SK-N-SH (cell line): ENCODE data around the gene WNT5A.

ENCODE experiments used
- EP300 ChIP-seq, 2 experiments: IDR thresholded peaks; 2 replicates each; pipeline versions ENCODE4 v1.4.0 to v1.6.1; 2012; ENCODE audit warnings: borderline replicate concordance in 1 of 2, low read depth in 1 of 2, low read length in 1 of 2
- POLR2AphosphoS5 ChIP-seq: IDR thresholded peaks from 2 replicates; pipeline ENCODE4 v1.6.1; 2012; ENCODE audit warnings: low read depth, low read length
- SIN3A ChIP-seq: IDR thresholded peaks from 2 replicates; pipeline ENCODE4 v1.6.1; 2012; ENCODE audit warnings: low read depth, mild to moderate bottlenecking, low read length, moderate library complexity, borderline replicate concordance
- TAF1 ChIP-seq: IDR thresholded peaks from 2 replicates; pipeline ENCODE4 v1.6.1; 2012; ENCODE audit warnings: low read depth, mild to moderate bottlenecking, low read length, moderate library complexity, borderline replicate concordance
- TF ChIP-seq, protein P1 (sequence below): fragments of 200-600 bp; sonication (generic); IDR thresholded peaks from 2 replicates; pipeline ENCODE4 v1.6.1; 2017; ENCODE audit warnings: antibody characterized with exemption, mild to moderate bottlenecking, moderate library complexity

DNA sequence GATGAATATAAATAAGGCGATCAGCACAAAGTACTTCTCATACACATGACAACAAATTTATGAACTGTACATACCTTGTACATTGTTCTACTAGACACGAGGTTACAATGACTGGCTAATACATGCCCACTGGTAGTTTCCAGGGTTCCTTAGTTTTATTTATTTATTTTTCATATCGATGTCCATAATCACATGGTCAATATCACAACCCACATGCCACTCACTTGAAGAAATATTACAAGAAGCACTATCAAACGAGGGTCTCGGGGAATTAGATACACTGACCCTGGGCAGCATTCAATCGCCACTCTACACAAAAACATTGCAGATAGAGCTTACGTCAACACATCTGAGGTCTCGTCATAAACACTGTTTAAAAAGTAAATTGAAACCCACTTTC, 21.2 kb upstream of the WNT5A start:
- no peak for TF ChIP-seq SIN3A
- TF ChIP-seq TAF1: no peak
- no peak for TF ChIP-seq POLR2AphosphoS5
- TF ChIP-seq, protein P1, sequence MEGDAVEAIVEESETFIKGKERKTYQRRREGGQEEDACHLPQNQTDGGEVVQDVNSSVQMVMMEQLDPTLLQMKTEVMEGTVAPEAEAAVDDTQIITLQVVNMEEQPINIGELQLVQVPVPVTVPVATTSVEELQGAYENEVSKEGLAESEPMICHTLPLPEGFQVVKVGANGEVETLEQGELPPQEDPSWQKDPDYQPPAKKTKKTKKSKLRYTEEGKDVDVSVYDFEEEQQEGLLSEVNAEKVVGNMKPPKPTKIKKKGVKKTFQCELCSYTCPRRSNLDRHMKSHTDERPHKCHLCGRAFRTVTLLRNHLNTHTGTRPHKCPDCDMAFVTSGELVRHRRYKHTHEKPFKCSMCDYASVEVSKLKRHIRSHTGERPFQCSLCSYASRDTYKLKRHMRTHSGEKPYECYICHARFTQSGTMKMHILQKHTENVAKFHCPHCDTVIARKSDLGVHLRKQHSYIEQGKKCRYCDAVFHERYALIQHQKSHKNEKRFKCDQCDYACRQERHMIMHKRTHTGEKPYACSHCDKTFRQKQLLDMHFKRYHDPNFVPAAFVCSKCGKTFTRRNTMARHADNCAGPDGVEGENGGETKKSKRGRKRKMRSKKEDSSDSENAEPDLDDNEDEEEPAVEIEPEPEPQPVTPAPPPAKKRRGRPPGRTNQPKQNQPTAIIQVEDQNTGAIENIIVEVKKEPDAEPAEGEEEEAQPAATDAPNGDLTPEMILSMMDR: no peak
- TF ChIP-seq EP300 (IDR thresholded peaks at IDR 0.05; ENCODE audit: borderline replicate concordance in 1 of 2, low read depth in 1 of 2, low read length in 1 of 2): no peak
